SK-N-MC (cell line): Measurements from ENCODE around the gene CMTM3.
"Not testable (repeated sequence)": the region's sequence is repeated elsewhere in the genome, so short reads cannot be mapped to it uniquely, and the experiment has no call there.

Source experiments
- DNase-seq: peaks from one replicate; pipeline ENCODE4 v3.0.0-alpha.2; 2011; ENCODE audit warnings: low read depth, low spot score
- H3K27ac ChIP-seq: fragments of 200-600 bp; sonication (generic); 2 replicates; pipeline ENCODE4 v1.5.1; 2016; ENCODE audit warnings: mixed run types
- H3K36me3 ChIP-seq: fragments of 200-600 bp; sonication (generic); 2 replicates; pipeline ENCODE4 v1.6.1; 2017; ENCODE audit warnings: antibody characterized with exemption, low read length, mixed read lengths; ENCODE audit not compliant: insufficient read depth
- H3K4me3 ChIP-seq: fragments of 200-600 bp; sonication (generic); 2 replicates; pipeline ENCODE4 v1.5.1; 2016
- H3K9ac ChIP-seq: fragments of 200-600 bp; sonication (generic); 2 replicates; pipeline ENCODE4 v1.8.0; 2017; ENCODE audit warnings: mixed run types, mixed read lengths; ENCODE audit not compliant: insufficient read length
- H3K9me3 ChIP-seq: fragments of 200-600 bp; sonication (generic); 2 replicates; pipeline ENCODE4 v1.6.1; 2017; ENCODE audit warnings: low read depth, mild to moderate bottlenecking, antibody characterized with exemption, low read length, moderate library complexity, mixed read lengths
- EZH2 ChIP-seq: fragments of 200-600 bp; sonication (generic); IDR thresholded peaks from one replicate; pipeline ENCODE4 v1.6.1; 2017; ENCODE audit warnings: antibody characterized with exemption
- FOXP2 ChIP-seq: optimal IDR thresholded peaks from 2 replicates; pipeline ENCODE3; 2011; ENCODE audit warnings: mild to moderate bottlenecking, moderate library complexity; ENCODE audit not compliant: insufficient read depth; ENCODE audit errors: extremely low read length, control extremely low read depth
- POLR2AphosphoS5 ChIP-seq: IDR thresholded peaks from 2 replicates; pipeline ENCODE4 v1.6.1; 2012; ENCODE audit warnings: mild to moderate bottlenecking, low read depth, low read length, borderline replicate concordance

The CMTM3 gene

GRCh38 chr16:66601471-66601870 lies 3.0 kb upstream of the CMTM3 start:
- no peak for DNase-seq
- TF ChIP-seq POLR2AphosphoS5 = no peak
- no peaks in the 10 kb centered on the region for H3K9me3 ChIP-seq
- H3K36me3 ChIP-seq = no peaks in the 10 kb centered on the region
- H3K9ac ChIP-seq = no peak overlapping the region
- H3K4me3 ChIP-seq = no peak overlapping the region
- H3K27ac ChIP-seq = no peak overlapping the region

- TF ChIP-seq FOXP2 = no peak
- TF ChIP-seq EZH2 = no peak
- no peak for TF ChIP-seq POLR2AphosphoS5
- H3K27ac ChIP-seq = no peak overlapping the region
- H3K4me3 ChIP-seq = peak overlapping the region; percentile 75
- H3K9me3 ChIP-seq = no peaks in the 10 kb centered on the region
- H3K36me3 ChIP-seq = peaks cover under 1% of the 10 kb centered on the region; the same call in 1 of the 2 replicates
- no peak for DNase-seq
- peak overlapping the region; percentile 60 for H3K9ac ChIP-seq
These were observed 748 bp upstream of the CMTM3 start for GRCh38 chr16:66603537-66604375.

- no peak for TF ChIP-seq POLR2AphosphoS5
- no peak for TF ChIP-seq FOXP2
- no peak for TF ChIP-seq EZH2
- Histone ChIP-seq H3K36me3 (peaks cover 11% of the 10 kb centered on the region; the same call in 1 of the 2 replicates), H3K9me3 (no peaks in the 10 kb centered on the region), H3K27ac (no peak overlapping the region), H3K4me3 (peak overlapping the region; percentile 75), H3K9ac (peak overlapping the region; percentile 69)
- DNase-seq = no peak
These were observed 874 bp downstream of the CMTM3 start for GRCh38 chr16:66605177-66605978.

GRCh38 chr16:66605979-66606751 lies 1.7 kb downstream of the CMTM3 start:
- H3K36me3 ChIP-seq = peaks cover 11% of the 10 kb centered on the region; the same call in 1 of the 2 replicates
- no peak for DNase-seq
- H3K9ac ChIP-seq = no peak overlapping the region
- H3K4me3 ChIP-seq = peak overlapping the region; percentile 75
- TF ChIP-seq EZH2 = no peak
- TF ChIP-seq FOXP2 = no peak
- no peak for TF ChIP-seq POLR2AphosphoS5
- H3K27ac ChIP-seq = no peak overlapping the region
- no peaks in the 10 kb centered on the region for H3K9me3 ChIP-seq

GRCh38 chr16:66608241-66609138 lies 4.0 kb downstream of the CMTM3 start:
- peak; percentile 10 for DNase-seq

GRCh38 chr16:66609139-66609510 lies 4.6 kb downstream of the CMTM3 start:
- H3K27ac ChIP-seq = no peak overlapping the region
- H3K36me3 ChIP-seq = peaks cover 27% of the 10 kb centered on the region
- H3K9ac ChIP-seq = no peak overlapping the region
- H3K9me3 ChIP-seq = no peaks in the 10 kb centered on the region
- DNase-seq = no peak
- H3K4me3 ChIP-seq = no peak overlapping the region
- TF ChIP-seq FOXP2 = no peak
- no peak for TF ChIP-seq EZH2
- no peak for TF ChIP-seq POLR2AphosphoS5

More at GRCh38 chr16:66608241-66609138, 4.0 kb downstream of the CMTM3 start:
- Histone ChIP-seq H3K9me3 (no peaks in the 10 kb centered on the region), H3K36me3 (peaks cover 24% of the 10 kb centered on the region), H3K9ac (no peak overlapping the region), H3K27ac (no peak overlapping the region), H3K4me3 (no peak overlapping the region)
- TF ChIP-seq FOXP2 (no peak), EZH2 (no peak), POLR2AphosphoS5 (no peak)

- peaks cover 27% of the 10 kb centered on the region for H3K36me3 ChIP-seq
- H3K27ac ChIP-seq = no peak overlapping the region
- no peak overlapping the region for H3K4me3 ChIP-seq
- DNase-seq = no peak
- TF ChIP-seq FOXP2 (no peak), POLR2AphosphoS5 (no peak), EZH2 (no peak)
- no peak overlapping the region for H3K9ac ChIP-seq
- no peaks in the 10 kb centered on the region for H3K9me3 ChIP-seq
These were observed 5.8 kb downstream of the CMTM3 start for GRCh38 chr16:66610111-66610820.

- H3K27ac ChIP-seq, H3K4me3 ChIP-seq, H3K9ac ChIP-seq, H3K9me3 ChIP-seq, DNase-seq: not testable (repeated sequence)
- H3K36me3 ChIP-seq = peaks cover 27% of the 10 kb centered on the region
These were observed 7.4 kb downstream of the CMTM3 start for GRCh38 chr16:66611911-66612310.
